T-helper 22 cell (primary cell): ENCODE data around the gene FAM227B.
"Not testable (repeated sequence)": the region's sequence is repeated elsewhere in the genome, so short reads cannot be mapped to it uniquely, and the experiment has no call there.

ENCODE experiments used
- DNase-seq: peaks from one replicate; pipeline ENCODE4 v3.0.0-alpha.2; 2020; ENCODE audit warnings: low read depth

The FAM227B gene

DNA sequence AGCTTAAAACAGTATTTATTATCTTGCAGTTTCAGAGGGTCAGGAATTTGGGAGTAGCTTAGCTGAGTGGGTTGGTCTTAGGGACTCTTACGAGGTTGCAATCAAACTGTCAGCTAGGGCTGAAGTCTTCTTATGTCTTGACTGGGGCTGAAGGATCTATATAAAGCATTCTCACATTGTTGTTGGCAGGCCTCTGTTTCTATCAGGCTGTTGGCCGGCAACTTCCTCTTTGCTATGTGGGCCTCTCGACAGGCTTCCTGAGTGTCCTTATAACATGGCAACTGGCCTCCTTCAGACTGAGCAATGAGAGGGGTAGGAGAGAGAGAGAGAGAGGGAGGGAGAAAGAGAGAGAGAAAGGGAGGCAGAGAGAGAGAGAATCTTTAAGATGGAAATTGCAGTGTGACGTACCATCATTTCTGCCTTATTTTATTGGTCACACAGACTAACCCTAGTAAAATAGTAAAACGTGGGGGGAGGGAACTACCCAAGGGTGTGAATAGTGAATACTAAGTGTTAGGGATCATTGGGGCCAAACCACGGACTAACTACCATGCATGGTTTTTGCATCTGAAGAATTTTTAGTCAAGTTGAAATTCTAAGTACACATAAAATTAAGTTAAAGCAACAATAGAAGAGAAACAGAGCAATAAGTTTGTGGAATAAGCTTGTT is 181.5 kb downstream of the FAM227B start:
- DNase-seq, result no peak

DNA sequence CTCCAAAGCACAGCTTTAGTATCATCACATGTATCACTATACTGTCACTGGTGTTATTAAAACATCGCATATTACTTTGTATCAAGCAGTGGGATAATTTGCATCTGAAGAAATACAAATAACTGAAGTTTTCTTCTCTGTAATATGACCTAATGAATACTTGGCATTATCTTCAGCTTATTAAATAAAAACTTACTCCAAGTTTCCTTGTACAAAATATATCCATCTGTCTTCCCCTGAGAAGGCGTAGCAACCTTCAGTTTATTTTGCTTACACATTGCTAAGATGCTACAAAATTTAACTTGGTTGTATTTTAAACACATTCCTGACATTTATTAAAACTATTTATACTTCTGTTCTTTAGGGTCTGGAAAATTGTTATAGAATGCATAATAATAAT is 183.9 kb downstream of the FAM227B start:
- DNase-seq, result no peak

DNA sequence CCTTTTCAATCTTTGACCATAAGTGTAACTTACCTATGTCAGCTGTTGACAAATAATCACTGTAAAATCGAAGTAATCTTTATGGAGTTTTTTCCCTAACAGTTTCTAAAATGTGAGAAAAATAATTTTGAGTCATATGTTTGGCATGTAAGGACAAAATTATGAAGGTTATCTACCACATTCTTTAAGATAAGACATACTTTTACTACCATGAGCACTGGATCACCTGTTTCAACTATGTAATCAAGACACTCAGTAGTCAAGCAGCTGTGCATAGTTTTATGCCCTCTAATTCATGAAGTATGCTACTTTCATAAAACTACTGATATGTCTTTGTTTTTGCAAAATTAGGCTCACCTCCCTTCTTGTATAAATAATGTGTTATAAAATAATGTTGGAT is 185.4 kb downstream of the FAM227B start:
- no peak for DNase-seq

DNA sequence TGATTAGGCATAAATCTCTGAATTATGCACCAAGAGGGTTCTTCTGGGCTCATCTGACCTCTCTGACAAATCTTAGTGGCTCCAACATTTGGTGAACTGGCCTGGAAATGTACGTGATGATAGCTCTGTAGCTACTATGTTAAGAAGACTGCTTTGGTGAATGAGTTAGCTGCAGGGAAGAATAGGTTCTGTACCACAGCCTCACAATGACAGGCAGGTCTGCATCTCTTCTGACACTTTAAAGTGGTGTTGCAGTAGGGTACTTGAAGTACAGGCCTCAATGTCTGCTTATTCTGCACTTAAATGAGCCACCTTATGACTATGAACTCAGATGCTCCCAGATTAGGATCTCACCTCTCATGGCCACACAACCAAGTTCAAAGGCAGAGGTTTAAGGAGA is 190.6 kb downstream of the FAM227B start:
- no peak for DNase-seq

DNA sequence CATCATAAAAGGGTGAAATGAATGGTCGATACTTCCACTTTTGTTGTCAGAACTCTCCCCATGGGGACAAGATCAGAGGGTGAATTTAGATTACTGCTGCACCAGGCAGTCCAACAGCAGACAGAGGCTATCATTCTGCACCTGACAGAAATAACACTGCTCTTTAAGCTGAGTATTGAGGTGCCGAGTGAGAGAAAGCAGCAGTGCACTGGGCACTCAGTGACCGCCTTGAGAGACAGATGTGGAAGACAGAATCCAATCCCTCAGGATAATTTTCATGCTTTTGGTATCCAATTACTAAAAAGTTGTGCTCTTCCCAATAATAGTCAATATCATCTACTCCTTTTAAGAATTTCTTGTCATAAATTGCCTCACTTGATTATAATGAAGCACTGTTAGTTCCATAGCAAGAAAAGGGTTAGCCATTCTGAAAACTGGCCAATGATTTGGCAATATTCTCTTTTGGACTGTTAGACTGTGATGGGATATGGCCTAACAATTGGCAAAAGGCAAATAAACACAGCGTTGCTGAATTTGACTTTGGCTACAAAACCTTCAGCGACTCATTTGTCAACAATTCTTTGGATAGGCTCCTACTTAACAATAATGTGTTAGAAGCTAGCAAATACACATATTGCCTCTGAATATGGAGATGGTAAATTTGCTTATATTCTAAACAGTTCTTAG is 192.1 kb downstream of the FAM227B start:
- DNase-seq, result no peak

DNA sequence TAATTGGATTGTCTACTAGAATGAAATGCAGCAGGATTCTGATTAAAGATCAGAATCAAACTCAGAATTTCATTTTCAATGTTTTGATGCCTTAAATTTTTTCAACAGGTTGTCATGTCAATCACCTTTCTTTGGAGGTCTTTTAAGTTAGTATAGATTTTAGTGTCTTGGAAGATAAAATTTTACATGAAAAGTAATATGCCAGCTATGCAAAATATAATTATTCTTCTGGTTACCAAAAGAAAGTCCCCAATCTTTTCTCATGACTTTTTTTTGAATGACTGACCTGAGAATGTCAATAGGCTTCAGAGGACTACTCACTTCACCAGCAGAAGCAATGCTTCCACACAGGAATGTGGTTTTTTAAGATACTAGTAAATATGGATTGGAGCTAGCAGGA is 193.2 kb downstream of the FAM227B start:
- DNase-seq, result no peak

DNA sequence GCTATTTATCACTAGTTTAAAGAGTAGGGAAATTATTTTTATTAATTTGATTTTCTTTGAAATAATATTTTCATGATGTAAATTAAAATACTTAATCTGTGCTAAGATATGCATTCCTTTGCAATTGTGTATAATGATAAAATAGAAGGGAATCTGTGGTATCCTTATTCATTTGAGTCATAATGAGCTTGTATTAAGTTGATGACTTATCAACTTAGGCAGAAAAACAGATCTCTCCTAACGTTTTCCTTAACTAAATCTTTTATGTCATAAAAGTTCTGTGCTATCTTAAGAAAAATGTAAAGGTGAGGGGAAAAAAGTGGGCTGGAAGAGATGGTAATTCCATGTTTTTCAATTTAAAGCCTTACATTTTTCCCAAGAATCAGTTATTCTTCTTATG is 195.7 kb downstream of the FAM227B start:
- DNase-seq, result no peak

DNA sequence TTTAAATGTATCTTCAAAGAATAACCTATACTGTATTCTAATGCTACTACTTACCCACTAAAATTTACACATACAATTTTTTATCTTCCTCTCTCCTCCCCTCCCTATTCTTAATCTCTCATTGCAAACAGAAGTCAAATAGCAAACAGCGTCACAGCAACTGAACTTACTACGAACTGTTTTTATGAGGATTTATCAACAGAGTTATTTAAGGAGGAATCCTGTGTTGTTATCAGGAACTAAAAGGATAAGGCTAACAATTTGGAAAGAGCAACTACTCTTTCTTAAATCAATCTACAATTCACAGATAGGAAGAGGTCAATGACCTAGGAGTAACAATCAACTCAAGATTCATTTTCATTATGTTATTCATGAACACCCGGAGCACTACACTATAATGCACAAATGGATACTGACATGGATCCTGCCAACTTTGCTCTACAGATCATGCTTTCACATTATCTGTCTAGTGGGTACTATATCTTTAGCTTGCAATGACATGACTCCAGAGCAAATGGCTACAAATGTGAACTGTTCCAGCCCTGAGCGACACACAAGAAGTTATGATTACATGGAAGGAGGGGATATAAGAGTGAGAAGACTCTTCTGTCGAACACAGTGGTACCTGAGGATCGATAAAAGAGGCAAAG is 196.6 kb downstream of the FAM227B start:
- no peak for DNase-seq

DNA sequence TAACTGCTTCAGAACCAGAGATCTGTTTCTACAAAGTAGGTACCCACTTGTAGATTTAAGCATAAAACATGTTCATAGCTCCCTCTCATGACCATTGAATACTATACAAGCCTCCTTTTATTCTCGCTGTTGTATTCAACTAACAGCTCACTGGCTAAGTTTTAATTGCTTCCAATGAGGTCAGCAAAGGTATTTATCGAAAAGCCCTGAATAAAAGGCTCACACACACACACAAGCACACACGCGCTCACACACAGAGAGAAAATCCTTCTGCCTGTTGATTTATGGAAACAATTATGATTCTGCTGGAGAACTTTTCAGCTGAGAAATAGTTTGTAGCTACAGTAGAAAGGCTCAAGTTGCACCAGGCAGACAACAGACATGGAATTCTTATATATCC is 197.6 kb downstream of the FAM227B start, which contains the start of gene FGF7:
Gene FGF7 (plus strand): TSS at position 222 of the 400 bp plus-strand sequence. CDS start 1,056 bp downstream, outside the sequence.
- no peak for DNase-seq

DNA sequence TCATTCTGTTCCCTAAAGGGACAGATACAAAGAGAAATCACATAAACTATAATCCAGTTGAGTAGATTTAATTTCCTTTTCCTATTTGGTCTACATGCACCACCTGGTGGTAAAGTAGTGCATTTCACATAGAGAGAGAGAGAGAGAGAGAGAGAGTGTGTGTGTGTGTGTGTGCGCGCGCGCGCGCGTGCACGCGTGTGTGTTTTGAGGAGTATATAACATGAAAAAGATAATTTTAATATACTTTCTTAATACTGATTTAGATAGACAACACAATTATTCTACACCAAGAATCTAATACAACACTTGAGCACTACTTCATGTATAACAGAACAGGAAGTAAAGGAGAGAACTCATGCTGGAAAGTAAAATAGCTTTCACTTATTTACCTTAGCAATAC is 198.6 kb downstream of the FAM227B start:
- DNase-seq, result no peak

DNA sequence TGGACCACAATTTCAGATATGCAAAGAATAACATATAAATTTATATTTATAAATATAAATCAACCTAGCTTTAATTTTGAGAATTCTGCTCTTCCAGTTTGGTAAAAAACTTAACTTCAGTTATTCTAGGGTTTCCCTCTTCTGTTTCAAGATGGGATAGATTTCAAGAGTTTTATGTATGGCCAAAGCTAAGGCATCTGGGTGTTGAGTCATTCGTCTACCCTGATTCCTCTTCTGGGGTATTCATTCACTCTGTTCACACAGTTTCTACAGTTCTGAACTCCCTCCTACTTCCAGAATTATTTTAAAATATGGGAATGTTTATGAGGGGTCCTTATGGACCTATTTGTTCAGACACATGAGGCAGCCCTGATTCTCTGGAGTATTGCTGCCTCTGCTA is 201.8 kb downstream of the FAM227B start:
- no peak for DNase-seq

DNA sequence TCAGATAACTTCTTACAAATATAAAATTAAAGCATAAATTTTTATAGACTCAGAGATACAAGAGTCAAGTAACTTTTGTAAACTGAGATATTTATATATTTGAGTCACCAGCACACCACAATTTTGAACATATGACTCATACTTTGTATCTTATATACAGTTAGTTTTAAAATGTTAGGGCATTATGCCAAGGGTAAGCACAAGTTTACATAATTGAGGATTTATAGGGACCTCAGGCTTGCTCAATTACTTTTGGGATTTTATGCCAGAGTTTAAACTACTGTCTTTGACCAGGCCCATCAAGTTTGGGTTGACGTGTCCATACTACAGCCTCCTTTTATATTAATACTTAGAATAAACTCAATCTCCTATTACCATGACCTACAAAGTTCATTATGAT is 205.0 kb downstream of the FAM227B start:
- DNase-seq, result no peak

DNA sequence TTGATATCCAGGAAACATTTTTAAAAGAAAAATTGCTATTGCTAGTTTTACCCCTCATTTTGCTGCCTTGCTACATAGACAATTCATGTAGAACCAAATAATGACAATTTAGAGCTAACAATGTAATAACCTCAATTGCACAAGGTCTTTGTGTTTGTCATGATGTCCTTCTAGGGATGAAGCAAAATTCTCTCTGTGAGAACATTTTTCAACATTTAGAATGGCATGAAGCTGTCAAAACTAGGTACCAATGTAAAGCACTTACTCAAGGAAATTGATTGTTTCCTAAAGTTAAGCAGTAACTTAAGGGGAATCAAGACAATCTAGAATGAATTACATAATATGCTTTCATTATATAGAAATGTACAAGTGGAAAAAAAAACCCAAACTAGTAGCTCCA is 205.5 kb downstream of the FAM227B start:
- no peak for DNase-seq

DNA sequence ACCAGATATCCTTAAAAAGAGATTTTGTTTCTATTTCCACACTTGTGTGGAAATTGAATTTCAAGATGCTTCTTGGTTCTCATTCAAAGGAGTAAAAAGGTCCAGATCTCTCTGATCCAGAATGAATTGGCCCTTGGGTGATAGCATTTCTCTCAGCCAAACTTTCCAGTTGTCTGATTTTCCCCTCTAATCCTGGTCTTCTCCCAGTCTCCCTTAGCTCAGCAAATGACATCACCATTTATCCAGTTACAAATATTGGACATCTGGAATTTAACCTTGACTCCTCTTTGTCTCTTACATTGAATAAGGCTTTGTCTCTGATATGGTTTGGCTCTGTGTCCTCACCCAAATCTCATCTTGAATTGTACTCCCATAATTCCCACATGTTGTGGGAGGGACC is 207.8 kb downstream of the FAM227B start:
- DNase-seq, result no peak

DNA sequence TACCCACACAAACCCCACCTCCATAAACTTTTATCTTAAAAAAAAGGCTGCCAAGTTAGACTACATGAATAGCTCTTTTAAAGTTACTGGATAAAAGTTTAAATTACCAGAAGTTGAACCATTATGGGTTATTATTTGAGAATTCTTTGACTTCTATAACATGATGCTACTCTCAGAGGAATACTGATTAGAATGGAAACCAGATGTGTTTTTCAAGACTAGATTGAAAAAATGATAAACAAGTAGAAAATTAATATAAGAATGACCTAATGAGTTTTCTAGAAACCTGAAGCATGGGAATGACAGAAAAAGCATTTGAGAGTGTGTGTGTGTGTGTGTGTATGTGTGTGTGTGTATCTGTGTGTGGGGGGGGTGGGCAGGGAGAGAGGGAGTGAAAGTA is 210.0 kb downstream of the FAM227B start:
- DNase-seq, result no peak

DNA sequence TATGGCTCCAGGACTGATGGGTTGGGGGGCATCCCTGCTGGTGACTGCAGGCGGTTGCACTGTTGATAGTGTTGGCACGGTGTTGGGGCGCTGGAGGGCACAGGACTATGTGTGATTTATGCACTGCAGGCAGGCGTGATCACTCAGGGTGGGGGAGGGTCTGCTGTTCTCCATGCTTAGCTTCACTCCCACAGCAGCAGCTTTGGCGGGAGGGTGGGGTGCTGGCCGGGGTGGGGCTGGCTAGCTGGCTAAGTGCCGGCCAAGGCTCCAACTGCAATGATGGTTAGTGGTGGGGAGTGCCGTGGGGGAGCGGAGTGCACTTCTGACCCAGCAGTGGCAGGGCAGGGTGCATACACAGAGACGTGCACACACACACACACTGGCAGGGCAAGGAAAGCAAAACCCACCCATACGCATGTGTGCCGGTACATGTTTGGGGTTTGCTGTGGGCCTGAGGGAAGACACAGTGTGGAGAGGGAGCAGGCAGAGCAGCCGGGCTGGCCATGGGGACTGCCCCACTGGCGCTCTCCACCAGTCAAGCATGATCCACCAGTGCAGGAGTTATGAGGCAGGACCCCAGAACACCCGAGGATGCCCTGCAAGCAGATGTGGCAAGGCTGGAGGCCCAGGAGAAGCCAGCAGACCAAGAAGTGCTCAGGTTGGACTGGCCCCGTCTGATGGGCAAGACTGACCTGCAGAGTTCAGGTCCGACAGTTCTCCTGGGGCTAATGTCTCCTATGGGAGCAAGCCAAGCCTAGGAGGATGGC is 214.1 kb downstream of the FAM227B start:
- DNase-seq, result no peak

DNA sequence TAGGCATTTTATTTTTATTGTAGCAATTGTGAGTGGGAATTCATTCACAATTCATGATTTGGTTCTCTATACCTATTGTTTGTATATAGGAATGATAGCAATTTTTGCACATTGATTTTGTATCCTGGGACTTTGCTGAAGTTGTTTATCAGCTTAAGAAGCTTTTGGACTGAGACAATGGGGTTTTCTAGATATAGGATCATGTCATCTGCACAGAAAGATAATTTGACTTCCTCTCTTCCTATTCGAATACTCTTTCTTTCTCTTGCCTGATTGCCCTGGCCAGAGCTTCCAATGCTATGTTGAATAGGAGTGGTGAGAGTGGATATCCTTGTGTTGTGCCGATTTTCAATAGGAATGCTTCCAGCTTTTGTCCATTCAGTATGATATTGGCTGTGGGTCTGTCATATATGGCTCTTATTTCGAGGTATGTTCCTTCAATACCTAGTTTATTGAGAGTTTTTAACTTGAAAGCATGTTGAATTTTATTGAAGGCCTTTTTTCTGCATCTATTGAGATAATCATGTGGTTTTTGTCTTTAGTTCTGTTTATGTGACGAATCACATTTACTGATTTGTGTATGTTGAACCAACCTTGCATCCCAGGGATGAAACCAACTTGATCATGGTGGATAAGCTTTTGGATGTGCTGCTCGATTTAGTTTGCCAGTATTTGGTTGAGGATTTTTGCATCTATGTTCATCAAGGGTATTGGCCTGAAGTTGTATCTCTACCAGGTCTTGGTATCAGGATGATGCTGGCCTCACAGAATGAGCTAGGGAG is 217.9 kb downstream of the FAM227B start:
- DNase-seq, result not testable (repeated sequence)

DNA sequence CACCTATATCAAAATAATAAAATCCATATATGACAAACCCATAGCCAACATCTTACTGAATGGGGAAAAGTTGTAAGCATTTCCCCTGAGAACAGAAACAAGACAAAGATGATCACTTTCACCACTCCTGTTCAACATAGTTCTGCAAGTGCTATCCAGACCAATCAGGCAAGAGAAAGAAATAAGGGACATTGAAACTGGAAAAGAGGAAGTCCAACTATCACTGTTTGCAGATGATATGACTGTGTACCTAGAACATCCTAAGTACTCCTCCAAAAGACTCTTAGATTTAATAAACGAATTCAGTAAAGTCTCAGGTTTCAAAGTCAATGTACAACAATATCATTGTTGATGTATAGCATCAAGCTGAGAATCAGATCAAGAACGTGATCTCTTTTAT is 233.1 kb downstream of the FAM227B start:
- no peak for DNase-seq

DNA sequence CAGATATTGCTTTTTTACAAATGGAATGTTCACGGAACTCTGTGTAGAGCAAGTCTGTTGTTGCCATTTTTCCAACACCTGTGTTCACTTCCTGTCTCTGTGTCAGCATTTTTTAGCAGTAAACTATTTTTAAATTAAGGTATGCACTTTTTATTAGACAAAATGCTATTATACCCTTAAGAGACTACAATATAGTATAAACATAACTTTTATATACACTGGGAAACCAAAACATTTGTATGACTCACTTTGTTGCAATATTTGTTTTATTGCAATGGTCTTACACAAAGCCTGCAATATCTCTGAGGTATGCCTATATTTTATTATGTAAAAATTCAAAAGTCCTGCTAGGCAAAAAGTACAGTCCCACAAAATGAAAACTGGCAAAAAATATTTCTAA is 237.4 kb downstream of the FAM227B start:
- DNase-seq, result no peak

DNA sequence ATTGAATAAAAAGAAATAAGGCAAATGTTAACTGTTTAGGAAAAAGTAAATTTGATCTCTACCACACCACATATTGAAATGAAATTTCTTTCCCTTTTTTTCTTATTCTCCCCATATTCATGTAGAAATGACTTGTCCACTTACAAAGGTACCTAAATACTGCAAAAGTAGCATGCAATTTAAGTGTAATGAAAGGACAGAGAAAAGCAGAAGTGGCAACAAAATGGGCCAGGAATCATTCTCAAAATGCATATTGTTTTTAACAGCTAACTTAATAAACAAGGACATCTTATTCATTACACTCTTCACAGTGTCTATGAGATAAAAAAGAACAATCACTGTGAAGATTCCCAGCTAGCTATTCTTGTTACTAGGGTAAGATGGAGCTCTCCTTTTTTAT is 238.2 kb downstream of the FAM227B start:
- DNase-seq, result no peak

DNA sequence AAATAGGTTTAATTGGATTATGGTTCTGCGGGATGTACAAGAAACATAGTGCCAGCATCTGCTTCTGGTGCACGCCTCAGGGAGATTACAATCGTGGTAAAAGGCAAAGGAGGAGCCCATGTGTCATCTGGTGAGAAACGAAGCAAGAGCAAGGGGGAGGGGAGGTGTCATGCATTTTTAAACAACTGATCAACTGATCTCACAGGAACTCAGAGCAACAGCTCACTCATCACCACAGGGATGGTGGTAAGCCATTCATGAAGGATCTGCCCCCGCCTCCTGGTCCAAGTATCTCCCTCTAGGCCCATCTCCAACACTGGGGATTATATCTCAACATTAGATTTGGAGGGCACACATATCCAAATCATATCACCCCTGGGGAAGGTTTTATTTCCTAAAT is 239.7 kb downstream of the FAM227B start:
- no peak for DNase-seq

DNA sequence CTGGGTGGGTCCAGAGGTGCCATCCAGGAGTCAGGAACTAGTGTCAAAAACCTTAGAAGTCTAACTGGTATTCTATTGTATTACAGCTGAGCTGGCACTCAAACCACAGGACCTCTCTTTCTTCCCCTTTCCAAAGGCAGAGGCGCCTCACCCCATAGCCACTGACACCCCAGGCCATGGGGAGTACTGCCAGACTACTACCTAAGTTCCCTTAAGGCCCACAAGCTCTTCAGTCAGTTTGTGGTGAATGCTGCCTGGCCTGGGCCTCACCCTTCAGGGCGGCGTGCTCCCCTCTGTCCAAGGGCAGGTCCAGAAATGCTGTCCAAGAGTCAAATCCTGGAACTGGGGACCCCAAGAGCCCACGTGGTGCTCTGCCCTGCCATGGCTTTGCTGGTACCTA is 240.6 kb downstream of the FAM227B start:
- DNase-seq, result no peak
